Measurements from ENCODE around the gene TMF1. TPM values are rescaled to one million over a fixed set of nuclear protein-coding genes. Genes with fewer than 3 reads are reported as not detected.

TMF1 gene
- total RNA-seq, 1 donor from 2014 or later, result 52.2 TPM

- DNase-seq (ENCODE audit: low spot score), result peak; percentile 93
These were observed 28.2 kb upstream of the TMF1 start, which contains the start of gene UBA3 for GRCh38 chr3:69080233-69080920. UBA3 (minus strand) TSS chr3:69080365; CDS start chr3:69080353, 12 bp downstream.

- DNase-seq (ENCODE audit: low spot score), result peak; percentile 26
These were observed 27.4 kb upstream of the TMF1 start for GRCh38 chr3:69079269-69080159.

- DNase-seq (ENCODE audit: low spot score), result no peak
These were observed 20.8 kb upstream of the TMF1 start for GRCh38 chr3:69072928-69073327.

- DNase-seq (ENCODE audit: low spot score), result no peak
These were observed 14.0 kb upstream of the TMF1 start for GRCh38 chr3:69066121-69066520.

GRCh38 chr3:69065318-69065964 lies 13.3 kb upstream of the TMF1 start:
- DNase-seq (ENCODE audit: low spot score), result no peak

- no peak for DNase-seq (ENCODE audit: low spot score)
These were observed 11.5 kb upstream of the TMF1 start for GRCh38 chr3:69063636-69064035.

GRCh38 chr3:69059688-69060087 lies 7.6 kb upstream of the TMF1 start:
- no peak for DNase-seq (ENCODE audit: low spot score)

GRCh38 chr3:69058947-69059224 lies 6.8 kb upstream of the TMF1 start:
- DNase-seq (ENCODE audit: low spot score), result no peak

- no peak for DNase-seq (ENCODE audit: low spot score)
These were observed 6.2 kb upstream of the TMF1 start for GRCh38 chr3:69058180-69058946.

GRCh38 chr3:69052472-69052898 lies 352 bp upstream of the TMF1 start:
- no peak for DNase-seq (ENCODE audit: low spot score)

GRCh38 chr3:69048990-69049389 lies 3.1 kb downstream of the TMF1 start:
- no peak for DNase-seq (ENCODE audit: low spot score)

GRCh38 chr3:69044608-69045007 lies 7.5 kb downstream of the TMF1 start:
- no peak for DNase-seq (ENCODE audit: low spot score)

GRCh38 chr3:69033470-69033869 lies 18.7 kb downstream of the TMF1 start:
- DNase-seq (ENCODE audit: low spot score), result no peak

GRCh38 chr3:69032737-69033136 lies 19.4 kb downstream of the TMF1 start:
- no peak for DNase-seq (ENCODE audit: low spot score)

GRCh38 chr3:69032142-69032541 lies 20.0 kb downstream of the TMF1 start:
- DNase-seq (ENCODE audit: low spot score), result peak; percentile 6

- no peak for DNase-seq (ENCODE audit: low spot score)
These were observed 20.5 kb downstream of the TMF1 start for GRCh38 chr3:69031635-69032034.

- DNase-seq (ENCODE audit: low spot score), result no peak
These were observed 31.3 kb downstream of the TMF1 start for GRCh38 chr3:69020857-69021256.

GRCh38 chr3:69020424-69020823 lies 31.7 kb downstream of the TMF1 start:
- DNase-seq (ENCODE audit: low spot score), result no peak

- no peak for DNase-seq (ENCODE audit: low spot score)
These were observed 35.2 kb downstream of the TMF1 start for GRCh38 chr3:69016901-69017300.

- DNase-seq (ENCODE audit: low spot score), result no peak
These were observed 36.0 kb downstream of the TMF1 start for GRCh38 chr3:69016102-69016501.

GRCh38 chr3:69014022-69014580 lies 38.0 kb downstream of the TMF1 start:
- DNase-seq (ENCODE audit: low spot score), result no peak
